Pancreas (tissue), 10 donors: ENCODE measurements around the gene CLPTM1. TPM values are rescaled to one million over a fixed set of nuclear protein-coding genes. Genes with fewer than 3 reads are reported as not detected.
A peak's percentile ranks its signal among the peaks of the same experiment; 100 is the strongest.

Experiments used
- ATAC-seq, 4 donors: fragments of 200-7000 bp; cut with Tn5 transposase; one replicate each; pipeline versions ENCODE4 v1.8.0 to v1.9.1; 2020; ENCODE audit warnings: mild to moderate bottlenecking in 4 of 4, moderate library complexity in 4 of 4
- DNase-seq, 6 donors: peaks; one replicate each; pipeline ENCODE4 v3.0.0-alpha.2; 2020
- FAIRE-seq: peaks from 2 replicates; lab custom pipeline; 2012; peaks lifted over from hg19 to GRCh38; lab: Jason Lieb, UNC
- H3K27ac ChIP-seq, 4 donors: fragments of 200-600 bp; sonication (generic); 1 replicate in 3 of 4; 2 replicates in 1 of 4; pipeline versions ENCODE4 v1.5.0 to v1.8.0; 2020
- H3K27me3 ChIP-seq, 4 donors: fragments of 200-600 bp; one replicate each; pipeline ENCODE4 v1.8.0; 2021
- H3K36me3 ChIP-seq, 3 donors: fragments of 200-600 bp; sonication (generic) in 1 of 3; one replicate each; pipeline versions ENCODE4 v1.5.0 to v1.8.0; 2020 to 2021
- H3K4me1 ChIP-seq, 3 donors: fragments of 200-600 bp; one replicate each; pipeline ENCODE4 v1.8.0; 2021
- H3K4me3 ChIP-seq, 4 donors: fragments of 200-600 bp; sonication (generic) in 2 of 4; one replicate each; pipeline versions ENCODE4 v1.5.0 to v1.8.0; 2020 to 2021
- H3K9me3 ChIP-seq, 4 donors: fragments of 200-600 bp; one replicate each; pipeline ENCODE4 v1.8.0; 2021
- WGBS, 2 donors: extraction: QIAGEN DNeasy Blood & Tissue Kit; methylation state at CpG; one replicate each; pipeline ENCODE4 v1.1.7; 2013; 5-methylcytosine and 5-hydroxymethylcytosine counted together
- intact Hi-C, 3 donors: fragments of 100-400 bp; cut with DNase I; formaldehyde crosslinking; loops; one replicate each; pipeline versions ENCODE4 v1.11.1 to v1.14.2; 2022
- polyA plus RNA-seq, 2 donors: library from polyadenylated mRNA; stranded (reverse); fragments of 200-250 nt; gene quantifications; one replicate each; pipeline ENCODE4 v1.2.3, GENCODE V29; 2013
- total RNA-seq, 6 donors: library from RNA; stranded (reverse); fragmentation: NEBNext Ultra II Directional in 4 of 6; extraction: Animal tissue kit (Norgen Biotek cat#: 25700) in 4 of 6; gene quantifications; one replicate each; pipeline versions ENCODE4 v1.2.1 to v1.2.4, GENCODE V29; 2021 to 2023
- TF ChIP-seq, protein P1 (sequence below), 4 donors: fragments of 200-600 bp; sonication (generic) in 3 of 4; IDR thresholded peaks; one replicate each; pipeline versions ENCODE4 v1.5.0 to v1.8.0; 2021; ENCODE audit warnings: antibody characterized with exemption in 4 of 4
- donor health status: healthy with polysubstance abuse.
- donor health status: DM: no; HTN: no; CAD: no; lungs with moderate emphysema.
- donor health status: DM: no; HTN: no; CAD: no.
- donor health status: control.
- donor health status: control.
- donor health status: Bipolar disorder and iron deficiency.
- donor health status: DM: yes; HTN: yes; CAD: no.
- donor health status: DM: no; HTN: no; CAD: no.
- donor health status: DM: no; HTN: no; CAD: no.
- donor health status: DM: yes; HTN: yes; CAD: no.

Gene CLPTM1
- total and polyA plus RNA-seq, 8 donors, result 56.4 to 81.9 (median 66.3) TPM

DNA sequence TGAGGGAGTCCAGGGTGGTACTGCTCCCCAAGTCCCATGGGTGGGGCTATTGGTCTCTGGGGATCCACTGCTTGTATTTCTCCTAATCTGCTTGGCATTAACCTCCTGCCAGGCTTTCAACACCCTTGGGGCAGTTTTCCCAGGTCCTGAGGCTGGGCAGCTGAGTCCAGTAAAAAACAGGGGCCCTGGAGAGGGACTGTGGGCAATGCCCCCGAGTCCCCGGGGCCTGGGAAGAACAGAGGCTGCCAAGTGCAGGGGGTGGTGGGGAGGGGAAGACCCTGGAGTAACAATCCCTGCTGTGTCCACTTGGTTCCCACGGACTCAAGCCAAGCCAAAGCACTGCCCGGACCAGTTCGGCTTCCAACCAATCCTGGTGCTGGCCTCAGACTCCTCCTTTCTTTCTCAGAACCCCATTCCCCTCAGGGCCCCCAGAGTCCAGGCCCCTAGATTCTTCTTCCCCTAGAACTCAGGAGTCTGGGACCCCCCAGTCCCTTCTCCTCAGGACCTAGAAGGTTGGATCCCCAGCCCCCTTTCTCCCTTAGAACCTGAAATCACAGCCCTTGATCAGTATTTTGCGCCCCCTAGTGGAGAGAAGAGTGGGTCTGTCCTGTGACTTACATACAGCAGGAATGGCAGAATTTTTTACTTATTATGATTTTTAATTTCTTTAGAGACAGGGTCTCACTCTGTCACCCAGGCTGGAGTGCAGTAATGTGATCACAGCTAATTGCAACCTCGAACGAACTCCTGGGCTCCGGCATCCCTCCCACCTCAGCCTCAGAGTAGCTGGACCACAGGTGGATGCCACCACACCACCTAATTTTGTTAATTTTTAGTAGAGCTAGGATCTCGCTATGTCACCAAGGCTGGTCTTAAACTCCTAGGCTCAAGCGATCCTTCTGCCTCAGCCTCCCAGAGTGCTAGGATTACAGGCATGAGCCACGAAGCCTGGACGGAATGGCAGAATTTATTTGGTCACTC is 3.7 kb upstream of the CLPTM1 start:
- WGBS, 2 donors, result 24 to 26% methylated on average over 13 of the region's 13 CpGs
- ATAC-seq, result peak in 3 of 4 donors; percentile 21 to 43 (median 38)
- H3K9me3 ChIP-seq, result no peaks in the 10 kb centered on the region
- H3K27me3 ChIP-seq, result no peaks in the 10 kb centered on the region
- DNase-seq, result peak in 4 of 6 donors; percentile 57 to 68 (median 67)
- TF ChIP-seq, protein P1, sequence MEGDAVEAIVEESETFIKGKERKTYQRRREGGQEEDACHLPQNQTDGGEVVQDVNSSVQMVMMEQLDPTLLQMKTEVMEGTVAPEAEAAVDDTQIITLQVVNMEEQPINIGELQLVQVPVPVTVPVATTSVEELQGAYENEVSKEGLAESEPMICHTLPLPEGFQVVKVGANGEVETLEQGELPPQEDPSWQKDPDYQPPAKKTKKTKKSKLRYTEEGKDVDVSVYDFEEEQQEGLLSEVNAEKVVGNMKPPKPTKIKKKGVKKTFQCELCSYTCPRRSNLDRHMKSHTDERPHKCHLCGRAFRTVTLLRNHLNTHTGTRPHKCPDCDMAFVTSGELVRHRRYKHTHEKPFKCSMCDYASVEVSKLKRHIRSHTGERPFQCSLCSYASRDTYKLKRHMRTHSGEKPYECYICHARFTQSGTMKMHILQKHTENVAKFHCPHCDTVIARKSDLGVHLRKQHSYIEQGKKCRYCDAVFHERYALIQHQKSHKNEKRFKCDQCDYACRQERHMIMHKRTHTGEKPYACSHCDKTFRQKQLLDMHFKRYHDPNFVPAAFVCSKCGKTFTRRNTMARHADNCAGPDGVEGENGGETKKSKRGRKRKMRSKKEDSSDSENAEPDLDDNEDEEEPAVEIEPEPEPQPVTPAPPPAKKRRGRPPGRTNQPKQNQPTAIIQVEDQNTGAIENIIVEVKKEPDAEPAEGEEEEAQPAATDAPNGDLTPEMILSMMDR (IDR thresholded peaks at IDR 0.05), result peak; percentile 76 to 87 (median 85)
- no peak overlapping the region for H3K4me3 ChIP-seq
- FAIRE-seq, result no peak
- intact Hi-C loops, result loop anchor here in 1 of 3 donors (5.0 kb wide), 1 partner anchor 49 kb away; no protein-coding TSS in a partner anchor
- H3K36me3 ChIP-seq, result no peaks in the 10 kb centered on the region
- H3K4me1 ChIP-seq, result peaks cover 9 to 14% (median 9%) of the 10 kb centered on the region in 3 donors
- H3K27ac ChIP-seq, result peak overlapping the region in 2 of 4 donors; percentile 33 to 34

DNA sequence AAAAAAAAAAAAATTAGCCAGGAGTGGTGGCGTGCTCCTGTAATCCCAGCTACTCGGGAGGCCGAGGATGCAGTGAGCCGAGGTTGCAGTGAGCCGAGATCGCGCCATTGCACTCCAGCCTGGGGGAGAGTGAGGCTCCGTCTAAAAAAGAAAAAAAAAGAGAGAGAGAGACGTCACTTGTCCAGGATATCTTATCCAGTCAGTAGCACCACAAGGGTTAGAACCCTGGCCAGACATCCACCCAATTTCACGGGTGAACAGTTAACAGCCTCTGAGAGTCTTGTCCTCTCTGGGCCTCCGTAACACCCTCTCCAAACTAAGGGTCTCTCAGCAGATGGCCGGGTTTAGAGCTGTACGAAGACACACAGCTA is 917 bp upstream of the CLPTM1 start:
- TF ChIP-seq, protein P1 (IDR thresholded peaks at IDR 0.05), result no peak
- Histone ChIP-seq H3K36me3 (no peaks in the 10 kb centered on the region), H3K9me3 (no peaks in the 10 kb centered on the region), H3K4me1 (peaks cover 9 to 20% (median 17%) of the 10 kb centered on the region in 3 donors), H3K4me3 (peak overlapping the region; percentile 91 to 99 (median 96)), H3K27ac (peak overlapping the region; percentile 53 to 96 (median 74)), H3K27me3 (no peaks in the 10 kb centered on the region)
- intact Hi-C loops, result loop anchor here in 1 of 3 donors (5.0 kb wide), 1 partner anchor 52 kb away; no protein-coding TSS in a partner anchor
- ATAC-seq (peak in 3 of 4 donors; percentile 5 to 14 (median 13)), FAIRE-seq (no peak), DNase-seq (no peak)
- 18 to 26% methylated on average over 13 of the region's 13 CpGs for WGBS, 2 donors

DNA sequence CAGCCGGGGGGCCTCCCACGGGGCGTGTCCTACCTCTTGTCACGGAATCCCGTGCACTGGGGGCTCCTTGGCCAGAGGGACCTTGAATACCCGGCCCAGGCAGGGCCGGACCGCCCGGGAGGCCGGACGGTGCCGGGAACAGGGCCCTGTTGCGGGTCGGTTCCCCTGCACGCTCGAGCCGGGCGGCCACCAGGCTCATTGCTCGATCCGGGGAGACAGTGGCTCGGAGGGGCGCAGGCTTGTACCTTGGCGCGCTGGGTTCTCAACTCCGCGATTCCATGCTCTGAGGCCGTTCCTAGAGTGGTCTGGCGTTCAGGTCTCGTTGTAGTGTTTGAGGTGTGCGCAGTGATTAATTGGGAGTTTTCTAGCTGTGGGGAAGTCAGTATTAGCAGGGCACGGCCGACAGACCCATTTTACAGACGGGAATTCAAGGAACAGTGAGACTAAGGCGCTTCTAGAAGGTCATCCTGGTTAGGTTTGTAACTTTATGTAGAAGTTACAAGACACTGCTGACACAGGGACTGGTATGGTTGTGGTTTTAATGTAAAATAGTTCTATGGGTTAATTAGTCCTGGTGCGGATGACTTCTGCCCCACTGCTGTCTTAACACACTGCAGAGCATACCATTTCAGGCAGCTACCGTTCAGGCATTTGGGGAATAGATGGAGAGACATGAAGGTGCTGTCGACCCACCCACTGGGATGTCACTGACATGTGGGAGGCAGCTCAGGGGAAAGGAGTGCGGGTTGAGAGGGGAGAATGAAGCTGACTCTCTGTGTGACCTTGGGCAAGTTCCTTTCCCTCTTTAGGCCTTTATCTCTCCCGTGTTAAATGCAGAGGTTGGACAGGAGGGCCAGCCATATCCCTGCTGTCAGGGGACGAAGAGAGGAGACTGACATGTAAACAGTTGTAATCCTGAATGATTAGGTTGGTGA is 592 bp downstream of the CLPTM1 start:
- Histone ChIP-seq H3K9me3 (no peaks in the 10 kb centered on the region), H3K27ac (no peak overlapping the region), H3K27me3 (no peaks in the 10 kb centered on the region), H3K36me3 (no peaks in the 10 kb centered on the region), H3K4me1 (peaks cover 8 to 20% (median 17%) of the 10 kb centered on the region in 3 donors), H3K4me3 (peak overlapping the region; percentile 91 to 99 (median 96))
- no peak for DNase-seq
- 1% methylated on average over 25 to 40 of the region's 40 CpGs for WGBS, 2 donors
- no peak for FAIRE-seq
- intact Hi-C loops, result no loop called here
- TF ChIP-seq, protein P1 (IDR thresholded peaks at IDR 0.05), result no peak
- peak; percentile 7 to 30 (median 12) for ATAC-seq

DNA sequence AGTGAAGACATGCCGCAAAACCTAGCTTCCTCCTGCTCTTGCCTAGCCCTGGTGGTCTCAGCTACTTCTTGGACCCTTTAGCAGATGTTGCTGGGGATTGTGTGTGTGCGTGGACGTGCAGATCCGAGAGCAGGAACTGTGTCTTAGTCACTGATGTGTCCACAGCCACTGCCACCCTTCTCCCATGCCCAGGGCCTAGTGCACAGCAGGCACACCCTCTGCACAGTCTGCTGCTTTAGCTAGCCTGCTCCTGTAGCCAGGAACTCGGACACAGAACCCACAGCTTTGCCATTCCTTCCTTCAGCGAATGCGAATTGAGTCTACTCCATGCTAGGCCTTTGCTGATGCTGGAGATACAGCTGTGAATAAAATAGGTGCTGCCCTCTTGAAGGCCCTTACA is 2.3 kb downstream of the CLPTM1 start:
- DNase-seq (no peak), ATAC-seq (no peak), FAIRE-seq (no peak)
- WGBS, 2 donors, result 71 to 72% methylated on average over 7 of the region's 7 CpGs
- Histone ChIP-seq H3K27ac (no peak overlapping the region), H3K36me3 (no peaks in the 10 kb centered on the region), H3K4me3 (no peak overlapping the region), H3K9me3 (no peaks in the 10 kb centered on the region), H3K4me1 (peaks cover 0 to 20% (median 13%) of the 10 kb centered on the region in 3 donors), H3K27me3 (no peaks in the 10 kb centered on the region)
- TF ChIP-seq, protein P1 (IDR thresholded peaks at IDR 0.05), result no peak
- intact Hi-C loops, result no loop called here
